Prostate gland (tissue), 2 donors: ENCODE results near the gene IFI30.

Experiments used
- POLR2A ChIP-seq: fragments of 450-650 bp; IDR thresholded peaks from one replicate; pipeline ENCODE4 v1.6.1; 2016; ENCODE audit warnings: antibody characterized with exemption, mild to moderate bottlenecking
- TF ChIP-seq, protein P1 (sequence below), 4 experiments: fragments of 200-600 bp in 2 of 4; fragments of 450-650 bp in 2 of 4; sonication (generic) in 2 of 4; IDR thresholded peaks; 1 replicate in 3 of 4; 2 replicates in 1 of 4; pipeline ENCODE4 v1.5.1; 2016 to 2019; ENCODE audit warnings: antibody characterized with exemption in 4 of 4, mild to moderate bottlenecking in 2 of 4, moderate library complexity in 2 of 4

DNA sequence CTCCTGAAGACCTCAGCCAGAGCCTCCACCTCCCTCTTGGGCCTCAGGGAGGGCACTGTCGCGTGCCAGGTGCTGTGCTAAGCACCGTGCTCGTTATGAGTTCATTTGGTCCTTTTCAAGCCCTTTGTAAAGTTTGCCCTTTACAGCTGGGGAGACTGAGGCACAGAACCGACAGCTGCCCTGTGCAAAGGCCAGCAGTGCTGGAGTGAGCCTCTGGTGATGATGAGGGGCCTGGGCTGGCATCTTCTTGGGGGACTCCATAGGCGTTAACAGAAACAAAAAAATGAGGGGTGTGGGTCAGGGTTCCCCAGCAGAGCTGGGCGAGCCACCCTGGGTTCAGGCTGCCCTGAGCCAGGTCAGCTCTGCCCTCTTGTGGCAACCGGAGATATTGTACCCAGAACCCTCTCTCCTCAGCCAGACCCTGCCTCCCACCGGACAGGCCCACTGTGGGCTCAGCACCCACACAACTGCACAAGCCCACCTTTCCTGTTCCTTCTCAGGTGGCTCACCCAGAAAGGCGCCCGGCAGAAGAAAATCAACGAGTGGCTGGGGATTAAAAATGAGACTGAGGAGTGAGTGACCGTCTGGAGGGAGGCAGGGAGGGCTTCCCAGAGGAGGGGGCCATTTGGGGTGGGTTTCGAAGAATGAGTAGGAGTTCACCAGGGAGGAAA, 5.5 kb upstream of the IFI30 start:
- TF ChIP-seq, protein P1, sequence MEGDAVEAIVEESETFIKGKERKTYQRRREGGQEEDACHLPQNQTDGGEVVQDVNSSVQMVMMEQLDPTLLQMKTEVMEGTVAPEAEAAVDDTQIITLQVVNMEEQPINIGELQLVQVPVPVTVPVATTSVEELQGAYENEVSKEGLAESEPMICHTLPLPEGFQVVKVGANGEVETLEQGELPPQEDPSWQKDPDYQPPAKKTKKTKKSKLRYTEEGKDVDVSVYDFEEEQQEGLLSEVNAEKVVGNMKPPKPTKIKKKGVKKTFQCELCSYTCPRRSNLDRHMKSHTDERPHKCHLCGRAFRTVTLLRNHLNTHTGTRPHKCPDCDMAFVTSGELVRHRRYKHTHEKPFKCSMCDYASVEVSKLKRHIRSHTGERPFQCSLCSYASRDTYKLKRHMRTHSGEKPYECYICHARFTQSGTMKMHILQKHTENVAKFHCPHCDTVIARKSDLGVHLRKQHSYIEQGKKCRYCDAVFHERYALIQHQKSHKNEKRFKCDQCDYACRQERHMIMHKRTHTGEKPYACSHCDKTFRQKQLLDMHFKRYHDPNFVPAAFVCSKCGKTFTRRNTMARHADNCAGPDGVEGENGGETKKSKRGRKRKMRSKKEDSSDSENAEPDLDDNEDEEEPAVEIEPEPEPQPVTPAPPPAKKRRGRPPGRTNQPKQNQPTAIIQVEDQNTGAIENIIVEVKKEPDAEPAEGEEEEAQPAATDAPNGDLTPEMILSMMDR (IDR thresholded peaks at IDR 0.05) = peak in 3 of 4 experiments; percentile 50 to 73 (median 61)
- no peak for TF ChIP-seq POLR2A
